Measurements from ENCODE around the gene P2RX7.

The P2RX7 gene

GRCh38 chr12:121184425-121184824 is 51.7 kb downstream of the P2RX7 start:
- no peak for DNase-seq (ENCODE audit: low read depth)
- no peak for TF ChIP-seq CTCF (conservative IDR thresholded peaks at IDR 0.05; ENCODE audit: low read depth, low read length)
- H3K4me3 ChIP-seq (ENCODE audit: low read depth, low read length): no peak overlapping the region

- no peak for DNase-seq (ENCODE audit: low read depth)
- TF ChIP-seq CTCF (conservative IDR thresholded peaks at IDR 0.05; ENCODE audit: low read depth, low read length): no peak
- H3K4me3 ChIP-seq (ENCODE audit: low read depth, low read length): no peak overlapping the region
These were observed 52.6 kb downstream of the P2RX7 start for GRCh38 chr12:121184984-121185889.

- DNase-seq (ENCODE audit: low read depth): no peak
- no peak for TF ChIP-seq CTCF (conservative IDR thresholded peaks at IDR 0.05; ENCODE audit: low read depth, low read length)
- no peak overlapping the region for H3K4me3 ChIP-seq (ENCODE audit: low read depth, low read length)
These were observed 54.1 kb downstream of the P2RX7 start for GRCh38 chr12:121186826-121187225.

- H3K4me3 ChIP-seq (ENCODE audit: low read depth, low read length): no peak overlapping the region
- no peak for DNase-seq (ENCODE audit: low read depth)
- no peak for TF ChIP-seq CTCF (conservative IDR thresholded peaks at IDR 0.05; ENCODE audit: low read depth, low read length)
These were observed 54.8 kb downstream of the P2RX7 start for GRCh38 chr12:121187501-121187900.

GRCh38 chr12:121188227-121188626 is 55.6 kb downstream of the P2RX7 start:
- TF ChIP-seq CTCF (conservative IDR thresholded peaks at IDR 0.05; ENCODE audit: low read depth, low read length): no peak
- no peak for DNase-seq (ENCODE audit: low read depth)
- H3K4me3 ChIP-seq (ENCODE audit: low read depth, low read length): no peak overlapping the region

GRCh38 chr12:121189131-121189530 is 56.5 kb downstream of the P2RX7 start:
- TF ChIP-seq CTCF (conservative IDR thresholded peaks at IDR 0.05; ENCODE audit: low read depth, low read length): no peak
- H3K4me3 ChIP-seq (ENCODE audit: low read depth, low read length): no peak overlapping the region
- no peak for DNase-seq (ENCODE audit: low read depth)
